Peyer's patch (tissue), 4 donors: ENCODE data around the gene GULP1.

Experiments
- CTCF ChIP-seq, 6 experiments: fragments of 450-650 bp in 4 of 6; fragments of 200-600 bp in 2 of 6; sonication (generic) in 1 of 6; IDR thresholded peaks; one replicate each; pipeline ENCODE4 v1.5.1; 2017 to 2019; ENCODE audit warnings: antibody characterized with exemption in 6 of 6, mild to moderate bottlenecking in 3 of 6, moderate library complexity in 1 of 6
- POLR2A ChIP-seq, 2 donors: fragments of 450-650 bp; IDR thresholded peaks; one replicate each; pipeline ENCODE4 v1.5.1; 2017; ENCODE audit warnings: antibody characterized with exemption in 2 of 2, mild to moderate bottlenecking in 2 of 2, moderate library complexity in 2 of 2

GRCh38 chr2:188326669-188327301, 35.1 kb downstream of the GULP1 start:
- TF ChIP-seq POLR2A (IDR thresholded peaks at IDR 0.05), result no peak
- no peak for TF ChIP-seq CTCF (IDR thresholded peaks at IDR 0.05)
